SK-N-SH treated with all-trans-retinoic acid at 6 μM for 48 hours (cell line): ENCODE results near the gene HES4.

Source experiments
- ATAC-seq: fragments of 200-7000 bp; cut with Tn5 transposase; 3 replicates; pipeline ENCODE4 v1.9.1; 2020; ENCODE audit warnings: mild to moderate bottlenecking, moderate library complexity
- CREB5 ChIP-seq: fragments of 250-450 bp; sonication (Bioruptor Pico); IDR thresholded peaks from 2 replicates; pipeline ENCODE4 v1.5.1; 2020; ENCODE audit warnings: low read depth, mild to moderate bottlenecking, moderate library complexity
- CSDC2 ChIP-seq: fragments of 250-450 bp; sonication (Bioruptor Pico); IDR thresholded peaks from 2 replicates; pipeline ENCODE4 v1.5.0; 2020; ENCODE audit warnings: mild to moderate bottlenecking, moderate library complexity
- ESRRG ChIP-seq: fragments of 250-450 bp; sonication (Bioruptor Pico); IDR thresholded peaks from 2 replicates; pipeline ENCODE4 v1.6.1; 2021; ENCODE audit warnings: mild to moderate bottlenecking
- GLIS3 ChIP-seq: fragments of 250-450 bp; sonication (Bioruptor Pico); IDR thresholded peaks from 2 replicates; pipeline ENCODE4 v1.5.0; 2020; ENCODE audit warnings: mild to moderate bottlenecking, moderate library complexity
- ISL1 ChIP-seq: fragments of 250-450 bp; sonication (Bioruptor Pico); IDR thresholded peaks from 2 replicates; pipeline ENCODE4 v2.1.2; 2022; ENCODE audit warnings: mild to moderate bottlenecking, moderate library complexity
- PATZ1 ChIP-seq: fragments of 250-450 bp; sonication (Bioruptor Pico); IDR thresholded peaks from 2 replicates; pipeline ENCODE4 v1.8.0; 2020; ENCODE audit warnings: mild to moderate bottlenecking, moderate library complexity, borderline replicate concordance
- PPARA ChIP-seq: fragments of 250-450 bp; sonication (Bioruptor Pico); IDR thresholded peaks from 2 replicates; pipeline ENCODE4 v1.5.0; 2020; ENCODE audit warnings: mild to moderate bottlenecking, borderline replicate concordance
- RARB ChIP-seq: fragments of 250-450 bp; sonication (Bioruptor Pico); IDR thresholded peaks from 2 replicates; pipeline ENCODE4 v1.8.0; 2021; ENCODE audit warnings: mild to moderate bottlenecking, moderate library complexity
- SNAI2 ChIP-seq: fragments of 250-450 bp; sonication (Bioruptor Pico); IDR thresholded peaks from 2 replicates; pipeline ENCODE4 v1.5.0; 2020; ENCODE audit warnings: mild to moderate bottlenecking, moderate library complexity
- TCF4 ChIP-seq: fragments of 250-450 bp; sonication (Bioruptor Pico); IDR thresholded peaks from 2 replicates; pipeline ENCODE4 v1.8.0; 2021; ENCODE audit warnings: mild to moderate bottlenecking, moderate library complexity, borderline replicate concordance
- TOX ChIP-seq: fragments of 250-450 bp; sonication (Bioruptor Pico); IDR thresholded peaks from 2 replicates; pipeline ENCODE4 v1.8.0; 2021; ENCODE audit warnings: mild to moderate bottlenecking, moderate library complexity, borderline replicate concordance
- TSHZ2 ChIP-seq: fragments of 250-450 bp; sonication (Bioruptor Pico); IDR thresholded peaks from 2 replicates; pipeline ENCODE4 v1.5.0; 2020; ENCODE audit warnings: mild to moderate bottlenecking, moderate library complexity
- ZC3H10 ChIP-seq: fragments of 250-450 bp; sonication (Bioruptor Pico); IDR thresholded peaks from 2 replicates; pipeline ENCODE4 v1.5.1; 2021; ENCODE audit warnings: mild to moderate bottlenecking, moderate library complexity
- ZFP3 ChIP-seq: fragments of 250-450 bp; sonication (Bioruptor Pico); IDR thresholded peaks from 2 replicates; pipeline ENCODE4 v1.5.0; 2020; ENCODE audit warnings: mild to moderate bottlenecking, moderate library complexity
- ZFP30 ChIP-seq: fragments of 450-650 bp; formaldehyde crosslinking; IDR thresholded peaks from 2 replicates; pipeline ENCODE4 v1.5.0; 2022; ENCODE audit warnings: mild to moderate bottlenecking, moderate library complexity
- ZNF565 ChIP-seq: fragments of 450-650 bp; formaldehyde crosslinking; conservative IDR thresholded peaks from 2 replicates; pipeline ENCODE4 v1.5.0; 2020; ENCODE audit warnings: low read depth, mild to moderate bottlenecking, moderate library complexity
- ZNF70 ChIP-seq: fragments of 450-650 bp; formaldehyde crosslinking; IDR thresholded peaks from 2 replicates; pipeline ENCODE4 v1.5.0; 2020; ENCODE audit warnings: mild to moderate bottlenecking, moderate library complexity
- ZNF8 ChIP-seq: fragments of 450-650 bp; formaldehyde crosslinking; IDR thresholded peaks from 2 replicates; pipeline ENCODE4 v1.5.0; 2020; ENCODE audit warnings: mild to moderate bottlenecking, moderate library complexity
- TF ChIP-seq, protein P1 (sequence below): fragments of 250-450 bp; sonication (Bioruptor Pico); IDR thresholded peaks from 2 replicates; pipeline ENCODE4 v1.5.1; 2021; ENCODE audit warnings: mild to moderate bottlenecking, moderate library complexity
- TF ChIP-seq, protein P2 (sequence below): fragments of 250-450 bp; sonication (Bioruptor Pico); IDR thresholded peaks from 2 replicates; pipeline ENCODE4 v1.8.0; 2021; ENCODE audit warnings: low read depth, mild to moderate bottlenecking, moderate library complexity, borderline replicate concordance

Gene HES4

DNA sequence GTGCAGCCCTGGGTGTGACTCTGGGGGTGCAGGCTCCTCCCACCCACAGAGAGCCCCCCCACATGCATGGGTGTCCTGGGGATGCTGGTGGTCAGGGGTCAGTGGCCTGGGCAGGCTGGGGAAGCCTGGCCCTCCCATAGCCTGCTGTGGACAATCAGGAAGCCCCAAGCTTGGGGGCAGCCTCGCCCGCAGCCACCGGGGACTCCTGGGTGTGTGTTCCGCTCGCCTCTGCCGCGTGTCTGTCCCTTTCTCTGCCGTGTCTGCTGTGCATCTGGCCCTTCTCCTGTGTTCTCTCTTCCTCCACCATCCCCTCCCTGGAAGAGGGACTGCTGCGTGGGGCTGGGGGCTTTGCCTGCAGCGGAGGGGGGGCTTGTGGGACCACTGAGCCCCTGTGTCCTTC is 42.9 kb upstream of the HES4 start (continued):
- TF ChIP-seq ZNF70 (CRISPR knock-in tag) (no peak), GLIS3 (no peak), CREB5 (CRISPR knock-in tag) (no peak), ZFP3 (no peak), ESRRG (CRISPR knock-in tag) (no peak), ISL1 (no peak)
- TF ChIP-seq, protein P1, sequence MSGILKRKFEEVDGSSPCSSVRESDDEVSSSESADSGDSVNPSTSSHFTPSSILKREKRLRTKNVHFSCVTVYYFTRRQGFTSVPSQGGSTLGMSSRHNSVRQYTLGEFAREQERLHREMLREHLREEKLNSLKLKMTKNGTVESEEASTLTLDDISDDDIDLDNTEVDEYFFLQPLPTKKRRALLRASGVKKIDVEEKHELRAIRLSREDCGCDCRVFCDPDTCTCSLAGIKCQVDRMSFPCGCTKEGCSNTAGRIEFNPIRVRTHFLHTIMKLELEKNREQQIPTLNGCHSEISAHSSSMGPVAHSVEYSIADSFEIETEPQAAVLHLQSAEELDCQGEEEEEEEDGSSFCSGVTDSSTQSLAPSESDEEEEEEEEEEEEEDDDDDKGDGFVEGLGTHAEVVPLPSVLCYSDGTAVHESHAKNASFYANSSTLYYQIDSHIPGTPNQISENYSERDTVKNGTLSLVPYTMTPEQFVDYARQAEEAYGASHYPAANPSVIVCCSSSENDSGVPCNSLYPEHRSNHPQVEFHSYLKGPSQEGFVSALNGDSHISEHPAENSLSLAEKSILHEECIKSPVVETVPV (CRISPR knock-in tag): no peak

DNA sequence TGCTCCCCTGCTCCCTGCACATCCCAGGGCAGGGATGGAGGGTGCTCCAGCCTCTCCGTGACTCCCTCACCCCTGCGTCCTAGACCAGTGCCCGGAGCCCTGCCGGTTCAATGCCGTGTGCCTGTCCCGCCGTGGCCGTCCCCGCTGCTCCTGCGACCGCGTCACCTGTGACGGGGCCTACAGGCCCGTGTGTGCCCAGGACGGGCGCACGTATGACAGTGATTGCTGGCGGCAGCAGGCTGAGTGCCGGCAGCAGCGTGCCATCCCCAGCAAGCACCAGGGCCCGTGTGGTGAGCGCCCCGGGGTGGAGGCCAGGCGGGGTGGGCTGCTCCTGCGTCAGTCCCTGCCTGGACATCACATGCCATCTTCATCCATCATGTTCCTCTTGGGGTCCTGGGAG is 42.0 kb upstream of the HES4 start:
- no peak for ATAC-seq
- no peak for TF ChIP-seq TOX (CRISPR knock-in tag)
- TF ChIP-seq SNAI2 (CRISPR knock-in tag): no peak
- TF ChIP-seq ZNF70 (CRISPR knock-in tag): no peak
- no peak for TF ChIP-seq GLIS3
- TF ChIP-seq, protein P1 (CRISPR knock-in tag): no peak
- TF ChIP-seq ESRRG (CRISPR knock-in tag): no peak
- TF ChIP-seq PATZ1 (CRISPR knock-in tag): no peak
- TF ChIP-seq ZNF8 (CRISPR knock-in tag): no peak
- no peak for TF ChIP-seq PPARA
- TF ChIP-seq ZFP3: no peak
- no peak for TF ChIP-seq CREB5 (CRISPR knock-in tag)
- no peak for TF ChIP-seq TSHZ2 (CRISPR knock-in tag)
- TF ChIP-seq RARB (CRISPR knock-in tag): no peak
- no peak for TF ChIP-seq CSDC2 (CRISPR knock-in tag)
- no peak for TF ChIP-seq TCF4 (CRISPR knock-in tag)
- TF ChIP-seq ZNF565 (CRISPR knock-in tag): no peak
- TF ChIP-seq, protein P2, sequence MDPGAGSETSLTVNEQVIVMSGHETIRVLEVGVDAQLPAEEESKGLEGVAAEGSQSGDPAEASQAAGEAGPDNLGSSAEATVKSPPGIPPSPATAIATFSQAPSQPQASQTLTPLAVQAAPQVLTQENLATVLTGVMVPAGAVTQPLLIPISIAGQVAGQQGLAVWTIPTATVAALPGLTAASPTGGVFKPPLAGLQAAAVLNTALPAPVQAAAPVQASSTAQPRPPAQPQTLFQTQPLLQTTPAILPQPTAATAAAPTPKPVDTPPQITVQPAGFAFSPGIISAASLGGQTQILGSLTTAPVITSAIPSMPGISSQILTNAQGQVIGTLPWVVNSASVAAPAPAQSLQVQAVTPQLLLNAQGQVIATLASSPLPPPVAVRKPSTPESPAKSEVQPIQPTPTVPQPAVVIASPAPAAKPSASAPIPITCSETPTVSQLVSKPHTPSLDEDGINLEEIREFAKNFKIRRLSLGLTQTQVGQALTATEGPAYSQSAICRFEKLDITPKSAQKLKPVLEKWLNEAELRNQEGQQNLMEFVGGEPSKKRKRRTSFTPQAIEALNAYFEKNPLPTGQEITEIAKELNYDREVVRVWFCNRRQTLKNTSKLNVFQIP (CRISPR knock-in tag): no peak
- TF ChIP-seq ZFP30: no peak
- no peak for TF ChIP-seq ZC3H10 (CRISPR knock-in tag)
